Glutamatergic neuron (in vitro differentiated cells): ENCODE measurements around the gene SH3BP1. TPM values are rescaled to one million over a fixed set of nuclear protein-coding genes. Genes with fewer than 3 reads are reported as not detected.
"Not testable (repeated sequence)": the region's sequence is repeated elsewhere in the genome, so short reads cannot be mapped to it uniquely, and the experiment has no call there.

Experiments
- DNase-seq: peaks from one replicate; pipeline ENCODE4 v3.0.0; 2022
- H3K27ac Mint-ChIP-seq: one replicate; pipeline ENCODE4 v1.8.0; 2020; ENCODE audit warnings: mild to moderate bottlenecking, mixed read lengths, inconsistent platforms; ENCODE audit not compliant: unreplicated experiment
- H3K27me3 Mint-ChIP-seq: one replicate; pipeline ENCODE4 v1.8.0; 2020; ENCODE audit warnings: mild to moderate bottlenecking, moderate library complexity, mixed read lengths, inconsistent platforms; ENCODE audit not compliant: unreplicated experiment
- H3K36me3 Mint-ChIP-seq: one replicate; pipeline ENCODE4 v1.8.0; 2020; ENCODE audit warnings: mild to moderate bottlenecking, mixed read lengths, inconsistent platforms; ENCODE audit not compliant: unreplicated experiment
- H3K4me1 Mint-ChIP-seq: one replicate; pipeline ENCODE4 v1.8.0; 2020; ENCODE audit warnings: mild to moderate bottlenecking, low read depth, mixed read lengths, inconsistent platforms; ENCODE audit not compliant: unreplicated experiment
- H3K4me3 Mint-ChIP-seq: one replicate; pipeline ENCODE4 v1.8.0; 2020; ENCODE audit warnings: mild to moderate bottlenecking, mixed read lengths, inconsistent platforms; ENCODE audit not compliant: unreplicated experiment
- H3K9me3 Mint-ChIP-seq: one replicate; pipeline ENCODE4 v1.8.0; 2020; ENCODE audit warnings: mild to moderate bottlenecking, moderate library complexity, mixed read lengths, inconsistent platforms; ENCODE audit not compliant: unreplicated experiment
- CTCF ChIP-seq: fragments of 200-600 bp; sonication (generic); IDR thresholded peaks from one replicate; pipeline ENCODE4 v1.5.0; 2021; ENCODE audit not compliant: partially characterized antibody, unreplicated experiment
- total RNA-seq: library from RNA; stranded (reverse); fragmentation: NEBNext Ultra II Directional; extraction: Animal tissue kit (Norgen Biotek cat#: 25700); gene quantifications from one replicate; pipeline ENCODE4 v1.2.1, GENCODE V29; 2021; ENCODE audit not compliant: unreplicated experiment

SH3BP1 gene
- total RNA-seq, 1 donor from 2014 or later: 12.7 TPM

DNA sequence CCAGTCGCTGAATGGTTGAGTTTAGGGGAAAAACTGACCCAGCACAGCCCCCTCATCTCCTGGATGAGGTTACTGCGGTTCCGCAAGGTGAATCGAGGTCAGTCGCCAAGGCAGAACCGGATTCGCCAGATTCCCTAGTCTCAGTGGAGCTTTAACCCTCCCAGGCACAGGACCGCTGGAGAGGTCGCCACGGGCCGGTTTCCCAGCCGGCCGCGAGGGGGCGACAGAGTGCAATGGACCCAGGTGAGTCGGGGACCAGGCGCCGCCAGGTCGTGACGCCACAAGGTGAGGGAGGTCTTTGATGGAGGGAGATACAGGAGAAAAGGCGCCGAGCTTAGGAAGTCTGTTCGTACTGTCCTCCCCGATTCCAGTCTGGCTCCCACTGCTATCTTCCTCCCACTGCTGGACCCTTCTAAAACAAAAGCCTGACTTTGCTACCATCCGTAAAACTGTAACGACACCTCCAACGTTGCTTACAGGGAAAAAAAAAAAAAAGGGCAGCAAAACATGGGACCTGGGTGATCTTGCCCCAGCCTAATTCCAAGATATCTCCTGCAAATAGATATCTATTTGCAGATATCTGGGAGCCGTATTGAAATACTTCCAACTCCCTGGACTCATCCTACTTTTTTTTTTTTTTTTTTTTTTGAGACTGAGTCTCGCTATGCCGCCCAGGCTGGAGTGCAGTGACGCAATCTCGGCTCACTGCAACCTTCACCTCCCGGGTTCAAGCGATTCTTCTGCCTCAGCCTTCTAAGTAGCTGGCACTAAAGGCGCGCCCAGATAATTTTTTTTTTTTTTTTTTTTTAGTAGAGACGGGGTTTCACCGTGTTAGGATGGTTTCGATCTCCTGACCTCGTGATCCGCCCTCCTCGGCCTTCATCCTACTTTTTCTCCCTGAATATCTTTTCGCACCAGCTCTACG, 32.2 kb upstream of the SH3BP1 start:
- peaks cover 10% of the 10 kb centered on the region for H3K9me3 Mint-ChIP-seq
- H3K4me1 Mint-ChIP-seq: peaks cover 7% of the 10 kb centered on the region
- H3K27me3 Mint-ChIP-seq: peaks cover 11% of the 10 kb centered on the region
- H3K27ac Mint-ChIP-seq: peak overlapping the region; percentile 99
- DNase-seq: peak; percentile 87
- TF ChIP-seq CTCF: peak; percentile 97
- H3K4me3 Mint-ChIP-seq: peak overlapping the region; percentile 95
- no peaks in the 10 kb centered on the region for H3K36me3 Mint-ChIP-seq

- peak overlapping the region; percentile 95 for H3K4me3 Mint-ChIP-seq
These were observed 31.5 kb upstream of the SH3BP1 start for GRCh38 chr22:37607935-37608476.

GRCh38 chr22:37608477-37609239, 30.8 kb upstream of the SH3BP1 start, which contains the start of gene GGA1:
Gene GGA1, plus strand, starts transcription at chr22:37608834. Its CDS starts 27 bp downstream, at chr22:37608861.
- Mint-ChIP-seq H3K27me3 (peaks cover 11% of the 10 kb centered on the region), H3K36me3 (no peaks in the 10 kb centered on the region), H3K4me1 (peaks cover 7% of the 10 kb centered on the region), H3K4me3 (peak within 1 kb of the TSS; percentile 98), H3K9me3 (peaks cover 10% of the 10 kb centered on the region), H3K27ac (peak within 1 kb of the TSS; percentile 99)
- no peak for TF ChIP-seq CTCF
- DNase-seq: peak; percentile 91

More at GRCh38 chr22:37607935-37608476, 31.5 kb upstream of the SH3BP1 start:
- H3K36me3 Mint-ChIP-seq: no peaks in the 10 kb centered on the region
- no peak for TF ChIP-seq CTCF
- DNase-seq: no peak
- H3K4me1 Mint-ChIP-seq: peaks cover 7% of the 10 kb centered on the region
- peaks cover 11% of the 10 kb centered on the region for H3K27me3 Mint-ChIP-seq
- H3K9me3 Mint-ChIP-seq: peaks cover 10% of the 10 kb centered on the region
- peak overlapping the region; percentile 99 for H3K27ac Mint-ChIP-seq

GRCh38 chr22:37609240-37610152, 30.0 kb upstream of the SH3BP1 start:
- Mint-ChIP-seq H3K4me1 (peaks cover 7% of the 10 kb centered on the region), H3K36me3 (no peaks in the 10 kb centered on the region), H3K27ac (peak overlapping the region; percentile 93), H3K9me3 (peaks cover 10% of the 10 kb centered on the region), H3K4me3 (peak overlapping the region; percentile 98), H3K27me3 (peaks cover 11% of the 10 kb centered on the region)
- no peak for TF ChIP-seq CTCF
- no peak for DNase-seq

DNA sequence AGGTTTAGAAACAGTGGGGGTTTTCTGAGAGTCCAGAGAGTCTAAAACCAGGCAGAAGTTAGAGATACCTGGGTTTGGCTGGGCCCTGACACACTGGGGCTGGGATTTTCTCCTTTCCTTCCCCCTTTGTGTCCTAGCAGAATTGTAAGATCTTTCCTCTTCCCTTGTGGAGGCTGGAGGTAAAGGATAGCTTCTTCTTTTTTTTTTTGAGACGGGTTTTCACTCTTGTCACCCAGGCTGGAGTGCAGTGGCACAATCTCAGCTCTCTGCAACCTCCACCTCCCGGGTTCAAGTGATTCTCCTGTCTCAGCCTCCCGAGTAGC, 29.4 kb upstream of the SH3BP1 start:
- not testable (repeated sequence) for H3K9me3 Mint-ChIP-seq, H3K4me1 Mint-ChIP-seq, DNase-seq, H3K36me3 Mint-ChIP-seq
- peak overlapping the region; percentile 93 for H3K27ac Mint-ChIP-seq
- peaks cover 11% of the 10 kb centered on the region for H3K27me3 Mint-ChIP-seq
- H3K4me3 Mint-ChIP-seq: peak overlapping the region; percentile 98
